ENCODE data around the gene BMP5.

The BMP5 gene

DNA sequence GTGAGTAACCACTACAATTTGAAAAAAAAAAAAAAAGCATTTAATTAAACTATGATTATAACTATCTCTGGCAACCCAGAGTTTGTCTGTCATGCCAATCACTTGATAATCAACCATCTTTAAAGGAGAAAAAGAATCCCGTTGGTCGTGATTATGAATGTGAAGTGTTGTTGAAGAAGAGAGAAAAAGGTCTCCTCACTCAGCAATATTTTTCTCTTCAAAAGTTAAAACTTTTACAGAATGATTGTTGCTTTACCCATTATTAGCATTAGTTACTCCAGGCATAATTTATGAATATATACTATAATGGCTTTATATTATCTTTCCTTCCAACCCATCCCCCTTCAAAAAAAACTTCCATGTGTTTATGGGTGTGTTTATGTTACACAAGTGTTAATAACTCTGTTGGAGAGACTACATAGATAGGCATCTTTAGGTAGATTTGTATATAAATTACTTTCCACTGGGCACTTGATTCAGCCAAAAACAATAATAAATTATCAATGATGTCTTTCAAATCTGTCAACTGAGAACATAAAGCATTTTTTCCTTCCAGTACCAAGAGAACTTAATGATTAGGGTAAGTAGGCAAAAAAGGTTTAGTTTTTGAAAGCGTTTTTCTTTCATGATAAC, 5.1 kb downstream of the BMP5 start:
- no peak for DNase-seq

DNA sequence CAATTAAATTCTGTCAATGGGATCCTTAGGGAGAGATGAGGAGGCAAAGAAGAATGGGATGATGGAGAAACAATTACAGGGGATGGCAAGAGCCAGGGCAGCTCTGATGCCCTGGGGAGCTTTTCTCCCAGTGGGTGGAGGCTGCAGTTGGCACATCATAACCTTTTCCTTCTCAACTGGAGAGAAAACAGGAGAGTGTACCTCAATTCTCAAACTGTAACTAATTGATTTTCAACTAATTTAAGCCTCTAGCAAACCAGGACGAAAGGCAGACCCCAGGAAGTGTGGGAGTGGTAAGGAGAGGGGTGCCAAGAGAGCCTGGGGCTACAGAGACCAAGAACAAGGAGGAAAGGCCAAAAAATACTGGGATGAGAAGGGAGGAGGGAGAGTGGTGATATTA, 5.7 kb downstream of the BMP5 start:
- no peak for DNase-seq

DNA sequence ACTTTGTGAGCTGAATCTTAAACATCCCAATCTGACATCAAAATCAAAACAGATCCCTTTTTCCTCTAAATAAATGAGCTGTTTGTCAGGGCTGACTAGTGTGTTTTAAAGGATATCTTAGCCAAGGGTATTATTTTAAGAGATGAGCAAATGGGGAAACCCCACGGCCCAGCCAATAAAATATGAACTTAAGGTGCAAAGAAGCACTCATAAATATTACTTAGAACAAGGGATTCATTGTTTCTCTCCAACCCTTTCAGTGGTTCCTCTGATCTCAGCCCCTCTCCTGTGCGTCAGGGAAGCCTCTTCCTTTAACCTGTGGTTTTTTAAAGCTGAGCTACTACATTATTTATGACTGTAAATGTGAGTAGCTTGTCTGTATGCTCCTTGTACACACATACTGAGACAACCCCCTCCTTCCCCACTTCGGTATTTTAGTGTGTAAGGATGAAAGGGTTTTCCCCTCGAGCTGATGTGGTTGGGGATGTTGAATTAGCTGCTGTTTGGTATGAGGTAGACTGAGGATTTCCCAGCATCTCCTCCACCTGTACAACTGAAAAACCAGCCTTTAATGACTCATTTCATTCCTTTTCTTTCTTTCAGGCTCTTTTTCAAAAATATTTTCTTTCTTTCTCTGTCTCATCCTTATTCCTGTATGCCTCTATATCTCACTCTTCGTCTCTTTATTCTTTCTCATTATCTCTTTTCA, 6.5 kb downstream of the BMP5 start:
- no peak for DNase-seq

DNA sequence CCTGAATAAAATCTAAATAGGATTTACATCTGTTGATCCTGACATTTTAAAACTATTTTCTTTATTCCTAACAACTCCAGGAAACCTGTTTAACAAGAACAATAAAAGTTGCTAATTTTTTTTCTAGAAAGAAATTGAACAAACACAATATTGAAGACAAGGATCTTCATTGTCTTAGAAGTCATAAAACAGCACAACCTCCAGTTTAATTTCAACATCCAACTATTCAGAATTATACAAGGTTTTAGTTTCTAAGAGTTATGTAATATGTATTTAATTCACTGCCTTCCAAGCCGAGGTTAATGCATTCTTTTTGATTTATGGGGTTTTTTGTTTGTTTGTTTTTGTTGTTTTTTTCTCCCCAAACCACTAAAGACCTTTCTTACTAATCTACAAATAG, 7.2 kb downstream of the BMP5 start:
- DNase-seq = no peak

DNA sequence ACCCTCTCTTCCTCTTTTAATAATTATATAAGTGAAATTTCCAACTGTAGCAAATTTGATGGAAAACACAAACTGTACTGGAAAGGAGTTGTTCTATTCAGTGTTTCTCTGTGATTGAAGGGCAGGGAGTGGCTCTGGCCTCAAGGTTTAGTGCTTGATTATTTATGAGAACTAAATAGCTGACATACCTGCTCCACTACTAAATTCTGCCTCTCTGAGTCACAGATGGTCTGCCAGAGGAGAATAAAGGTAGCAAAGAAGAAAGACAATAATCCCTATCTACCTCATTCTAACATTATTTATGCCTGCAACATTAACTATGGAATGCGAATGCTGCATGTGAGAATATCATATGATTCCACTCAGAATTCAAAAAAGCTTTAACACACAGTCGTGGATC, 9.3 kb downstream of the BMP5 start:
- DNase-seq = no peak

DNA sequence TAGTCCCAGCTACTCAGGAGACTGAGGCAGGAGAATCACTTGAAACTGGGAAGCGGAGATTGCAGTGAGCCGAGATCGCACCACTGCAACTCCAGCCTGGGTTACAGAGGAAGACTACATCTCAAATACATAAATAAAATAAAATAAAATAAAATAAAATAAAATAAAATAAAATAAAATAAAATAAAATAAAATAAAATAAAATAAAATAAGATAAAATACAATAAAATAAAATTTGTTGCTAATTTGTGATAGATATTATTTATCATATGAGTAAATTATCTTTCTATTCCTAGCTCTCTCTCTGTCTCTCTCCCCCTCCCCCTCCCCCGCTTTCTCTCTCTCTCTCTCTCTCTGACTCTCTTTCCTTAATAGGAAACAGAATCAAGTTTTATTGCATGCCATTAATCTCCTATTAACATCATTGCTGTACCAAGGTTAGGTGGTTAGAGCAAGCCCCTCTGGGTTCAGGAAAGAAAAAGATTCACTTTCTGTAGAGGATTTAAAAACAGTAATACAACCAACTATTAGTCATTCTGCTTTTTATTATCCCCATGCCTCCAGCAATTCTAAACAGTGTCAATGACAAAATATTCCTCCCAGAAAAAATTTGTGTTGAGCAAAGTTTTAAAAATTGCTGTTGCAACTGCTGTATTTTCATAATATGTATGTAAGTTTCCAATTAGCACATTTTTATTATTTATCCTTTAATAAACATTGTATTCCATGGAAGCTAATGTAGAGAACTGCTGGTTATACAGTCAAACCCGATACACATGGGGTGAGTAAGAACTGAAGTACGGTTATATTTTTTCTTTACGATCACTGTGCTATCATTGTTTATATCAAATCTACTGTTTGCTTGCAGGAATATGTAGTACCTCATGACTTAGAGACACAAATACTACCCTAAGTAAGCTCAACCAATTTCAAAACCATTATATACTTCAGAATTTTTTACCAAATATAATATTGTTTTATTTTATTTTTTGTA, 22.1 kb downstream of the BMP5 start:
- no peak for DNase-seq

DNA sequence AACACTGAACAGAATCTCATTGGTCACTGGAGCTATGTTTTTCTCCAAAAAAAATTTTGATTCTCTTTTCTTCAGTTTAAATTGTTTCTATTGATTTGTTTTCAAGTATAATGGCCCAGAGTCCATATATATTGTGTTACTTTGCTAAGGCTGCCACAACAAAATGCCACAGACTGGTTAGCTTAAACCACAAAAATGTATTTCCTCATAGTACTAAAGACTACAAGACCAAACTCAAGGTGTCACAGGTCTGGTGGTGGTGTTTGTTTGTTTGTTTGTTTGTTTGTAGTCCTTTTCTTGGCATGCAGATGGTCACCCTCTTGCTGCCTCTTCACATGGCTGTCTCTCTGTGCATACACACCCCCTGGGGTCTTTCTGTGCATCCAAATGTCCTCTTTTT, 34.0 kb downstream of the BMP5 start:
- DNase-seq = no peak

DNA sequence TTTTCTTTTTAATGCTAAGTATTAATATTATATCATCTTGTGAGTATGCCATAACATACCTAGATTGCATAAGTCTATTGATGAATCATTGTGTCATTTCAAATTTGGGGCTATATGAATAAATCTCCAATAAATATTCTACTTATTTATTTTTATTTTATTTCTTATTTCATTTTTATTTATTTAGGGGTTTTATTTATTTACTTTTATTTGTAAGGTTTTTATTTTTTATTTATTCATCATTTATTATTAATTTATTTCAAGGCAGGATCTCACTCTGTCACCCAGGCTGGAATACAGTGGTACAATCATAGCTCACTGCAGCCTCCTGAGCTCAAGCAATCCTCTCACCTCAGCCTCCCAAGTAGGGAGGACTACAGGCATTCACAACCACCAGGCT, 36.3 kb downstream of the BMP5 start:
- no peak for DNase-seq

DNA sequence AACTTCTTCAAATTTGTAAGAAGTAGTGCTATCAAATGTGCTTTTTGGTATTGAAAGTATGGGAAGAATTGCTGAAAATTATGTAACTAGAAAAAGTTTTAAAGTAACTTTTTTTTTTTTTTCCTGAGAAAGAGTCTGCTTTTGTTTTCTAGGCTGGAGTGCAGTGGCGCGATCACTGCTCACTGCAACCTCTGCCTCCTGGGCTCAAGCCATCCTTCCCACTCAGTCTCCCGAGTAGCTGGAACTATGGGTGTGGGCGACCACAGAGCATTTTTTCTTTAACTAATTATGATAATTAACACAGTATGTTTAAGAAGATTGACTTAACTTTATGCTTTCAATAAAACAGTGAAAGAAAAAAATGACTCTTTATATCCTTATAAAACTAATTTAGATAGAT, 38.4 kb downstream of the BMP5 start:
- DNase-seq = no peak

DNA sequence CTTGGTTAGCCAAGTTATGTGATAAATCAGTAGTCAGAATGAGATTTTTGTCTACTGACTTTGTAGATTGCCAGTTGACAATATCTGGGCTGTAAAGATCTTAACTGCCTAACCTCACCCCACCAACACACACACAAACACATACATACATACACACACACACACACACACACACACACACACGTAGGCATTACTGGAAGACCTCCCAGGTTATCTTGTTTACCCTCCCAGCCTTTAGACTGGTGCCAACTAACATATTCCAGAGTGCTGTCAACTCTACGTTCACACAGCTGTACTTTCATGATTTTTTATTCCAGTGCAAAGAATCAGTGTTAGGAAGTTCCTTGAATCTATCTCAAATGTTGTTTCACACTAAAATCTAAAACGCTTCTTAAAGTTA, 38.9 kb downstream of the BMP5 start:
- DNase-seq = no peak

DNA sequence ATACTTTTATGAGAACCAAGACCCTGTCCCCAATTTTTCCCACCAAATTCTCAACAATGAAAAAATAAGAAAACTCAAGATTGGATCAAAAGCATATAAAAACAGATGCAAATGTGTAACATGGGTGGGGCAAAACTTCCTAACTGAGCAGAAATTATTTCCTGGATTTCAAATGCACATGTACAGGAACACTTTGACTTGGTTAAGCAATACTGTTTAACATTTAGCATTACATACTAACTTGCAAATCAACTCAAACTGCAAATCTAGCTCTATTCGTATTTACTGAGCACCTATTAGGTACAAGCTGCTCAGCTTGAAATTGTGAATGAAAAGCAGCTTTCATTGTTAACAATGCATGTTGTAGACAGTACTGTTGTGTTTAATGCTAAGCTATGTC, 40.2 kb downstream of the BMP5 start:
- DNase-seq = no peak

DNA sequence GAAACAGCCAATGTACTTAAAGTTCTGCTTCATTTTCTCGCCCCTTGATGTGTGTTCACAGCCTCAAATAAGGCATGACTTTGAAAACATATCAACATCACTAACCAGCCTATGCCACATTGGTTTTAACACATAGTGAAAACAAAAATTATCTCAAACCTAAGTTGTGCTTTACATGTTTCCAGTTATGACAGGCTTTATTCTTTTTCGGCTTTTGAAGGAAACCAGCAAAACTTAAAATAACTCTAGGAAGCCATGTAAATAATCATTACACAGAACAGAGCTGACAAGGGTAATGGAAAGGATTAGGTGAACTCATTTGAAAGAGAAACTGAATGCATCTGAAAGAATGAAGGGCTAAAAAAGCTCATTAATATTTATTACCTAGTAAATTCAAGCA, 42.1 kb downstream of the BMP5 start:
- DNase-seq = no peak

DNA sequence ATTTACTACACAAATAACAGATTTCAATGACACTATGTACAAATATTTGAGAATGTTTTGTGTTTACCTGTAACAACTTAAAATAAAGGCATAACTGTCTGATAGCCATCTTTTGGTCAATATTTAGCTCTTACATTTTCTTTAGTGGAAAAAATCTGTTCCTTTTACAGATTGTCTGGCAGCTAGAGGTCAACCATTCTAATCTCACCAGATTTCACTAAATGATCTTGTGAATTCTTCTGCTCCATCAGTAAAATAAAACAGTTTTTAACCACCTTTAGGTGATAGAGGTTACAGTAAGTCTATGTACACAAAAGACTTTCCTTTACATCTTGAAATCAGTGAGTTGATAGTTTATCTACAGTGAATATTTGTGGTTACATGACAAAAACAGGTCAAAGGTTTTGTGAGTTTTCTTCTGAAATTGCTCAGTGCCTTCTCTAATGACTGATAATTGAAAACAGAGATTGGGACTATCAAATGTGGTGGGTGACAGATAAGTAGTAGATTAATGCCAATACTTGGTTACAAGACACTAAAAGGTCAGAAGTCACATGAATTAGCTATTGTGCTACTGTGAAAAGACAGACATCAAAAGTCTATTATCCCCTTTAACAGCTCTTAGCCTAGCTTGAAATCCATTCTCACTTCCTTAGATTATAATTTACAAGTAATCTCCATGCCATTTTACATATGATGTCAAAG, 47.4 kb downstream of the BMP5 start:
- DNase-seq = no peak

DNA sequence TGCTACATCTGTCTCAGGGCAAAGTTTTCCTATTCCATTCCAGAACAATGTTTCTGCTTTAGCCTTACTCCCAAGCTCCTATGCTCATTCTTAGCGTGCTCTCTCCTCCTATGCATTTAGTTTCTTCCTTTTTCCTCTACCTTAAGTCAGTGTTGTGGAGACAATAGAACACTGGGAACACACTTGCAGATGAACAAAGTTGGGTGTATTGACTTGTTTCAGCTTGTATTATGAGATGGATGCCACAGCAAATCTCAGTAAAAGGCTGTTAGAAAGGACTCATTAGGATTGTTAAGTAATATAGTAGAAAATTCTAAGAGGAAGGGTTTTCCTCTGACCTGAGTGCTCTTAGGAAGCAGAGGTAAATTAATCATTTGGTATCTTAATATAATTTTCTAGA, 48.4 kb downstream of the BMP5 start:
- DNase-seq = no peak

DNA sequence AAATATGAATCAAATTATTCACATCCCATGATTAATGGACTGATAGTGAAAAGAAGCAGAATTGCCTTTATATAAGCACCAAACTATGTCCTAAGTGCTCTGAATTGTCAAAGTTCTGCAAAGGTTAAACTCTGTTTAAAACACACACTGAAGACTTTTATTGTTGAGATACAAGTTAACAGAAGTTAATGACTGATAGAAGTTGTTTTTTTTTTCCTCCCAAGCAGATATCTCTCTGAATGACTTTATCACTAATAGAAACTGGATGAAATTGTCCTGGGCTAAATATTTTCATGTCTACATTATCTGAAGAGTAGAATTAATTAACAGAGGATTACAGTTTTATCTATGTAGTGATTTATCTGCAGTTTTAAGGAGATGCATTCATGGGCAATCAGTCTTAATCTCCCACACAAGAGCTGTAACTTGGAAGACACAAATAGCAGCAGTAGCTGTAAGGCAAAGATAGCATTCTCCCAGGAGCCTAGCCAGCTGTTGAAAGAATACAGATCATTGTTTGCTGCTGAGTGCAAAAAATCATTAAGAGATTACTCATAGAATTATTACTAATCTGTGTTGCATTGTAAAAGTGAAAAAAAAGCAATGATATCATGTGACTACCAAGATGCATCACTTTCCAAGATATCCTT, 49.9 kb downstream of the BMP5 start:
- DNase-seq = no peak

DNA sequence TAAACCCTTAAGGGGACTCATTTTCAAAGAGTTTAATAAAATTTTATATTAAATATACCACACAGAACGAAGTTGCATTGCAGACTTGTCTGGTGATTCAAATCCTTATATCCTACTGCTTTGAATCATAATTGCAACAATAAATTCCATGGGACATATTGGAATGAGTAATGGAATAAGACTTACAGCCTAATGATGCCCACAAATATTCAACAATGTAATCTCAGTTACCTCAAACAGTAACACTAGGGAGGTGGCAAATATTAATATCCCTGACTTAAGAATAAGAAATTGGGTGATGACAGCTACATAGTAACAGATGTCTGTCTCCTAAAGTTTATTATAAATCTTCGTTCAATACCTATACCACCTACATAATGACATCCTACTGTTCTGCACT, 52.6 kb downstream of the BMP5 start:
- no peak for DNase-seq

DNA sequence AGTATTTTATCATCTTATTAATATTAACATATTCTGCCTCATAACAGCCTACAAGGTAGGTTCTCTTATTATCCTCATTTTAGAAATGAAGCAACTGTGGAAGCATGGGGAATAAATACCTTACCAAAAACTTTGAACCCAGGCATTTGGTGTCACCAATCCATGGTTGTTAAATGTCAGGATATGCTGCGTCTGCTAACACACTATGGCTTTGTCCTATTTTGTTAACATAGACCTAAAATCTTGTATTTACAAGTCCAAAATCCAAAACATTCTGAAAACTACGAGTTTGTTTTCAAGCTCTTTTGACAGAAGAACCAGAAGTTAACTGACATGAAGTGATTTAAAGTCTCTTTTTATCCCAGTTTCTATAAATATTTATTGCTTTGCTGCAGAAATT, 53.4 kb downstream of the BMP5 start:
- DNase-seq = no peak

DNA sequence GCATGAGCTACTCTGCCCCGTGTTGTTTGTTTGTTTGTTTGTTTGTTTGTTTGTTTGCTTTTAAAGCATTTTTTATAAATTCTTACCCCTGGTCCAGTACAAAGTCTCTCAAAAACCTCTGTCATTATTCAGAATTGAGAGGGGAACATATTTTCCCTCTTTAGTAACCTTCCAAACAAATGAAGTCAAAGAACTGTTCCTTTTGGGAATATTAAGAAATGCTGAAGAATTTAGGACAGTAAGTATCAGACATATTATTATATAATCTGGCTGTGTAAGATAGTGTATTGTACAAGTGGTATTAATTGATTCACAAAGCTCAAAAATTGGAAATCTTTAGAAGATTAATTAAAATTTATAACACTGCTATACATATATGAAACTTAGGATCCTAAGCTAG, 54.7 kb downstream of the BMP5 start:
- no peak for DNase-seq

DNA sequence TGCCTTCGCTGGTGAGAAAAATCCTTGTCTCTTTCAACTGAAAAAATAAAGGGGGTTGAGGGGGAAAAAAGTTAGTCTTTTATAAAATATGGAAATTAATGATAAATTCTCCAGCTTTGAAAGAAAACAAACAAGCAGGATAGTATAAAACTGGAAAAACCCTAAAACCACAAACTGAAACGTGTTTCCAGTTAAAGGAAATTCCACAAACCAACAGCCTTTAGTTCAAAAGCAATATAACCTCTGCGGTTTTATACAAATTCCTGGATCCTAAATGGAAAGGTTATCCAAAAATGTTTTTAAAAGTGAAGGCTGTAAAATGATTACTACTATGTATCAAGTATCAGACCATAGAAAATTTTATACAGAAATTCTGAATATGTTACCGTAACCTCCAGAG, 55.6 kb downstream of the BMP5 start:
- DNase-seq = no peak

DNA sequence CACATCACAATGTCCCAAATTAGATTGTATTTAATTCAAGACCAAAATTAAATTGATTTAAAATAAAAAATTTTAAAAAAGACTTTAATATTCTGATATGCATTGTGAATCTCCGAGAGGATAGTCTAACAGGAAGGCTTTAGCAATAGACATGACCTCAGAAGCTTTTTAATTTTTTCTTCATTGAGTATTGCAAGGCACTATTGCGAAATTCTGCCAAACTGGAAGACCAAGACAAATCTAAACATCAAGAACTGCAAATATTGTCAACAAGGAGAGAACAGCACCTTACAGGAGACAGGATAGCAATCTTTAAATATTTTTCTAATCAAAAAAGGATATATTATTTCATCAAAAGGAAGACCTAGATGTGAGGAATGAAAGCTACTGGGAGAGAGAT, 56.9 kb downstream of the BMP5 start:
- DNase-seq = no peak

DNA sequence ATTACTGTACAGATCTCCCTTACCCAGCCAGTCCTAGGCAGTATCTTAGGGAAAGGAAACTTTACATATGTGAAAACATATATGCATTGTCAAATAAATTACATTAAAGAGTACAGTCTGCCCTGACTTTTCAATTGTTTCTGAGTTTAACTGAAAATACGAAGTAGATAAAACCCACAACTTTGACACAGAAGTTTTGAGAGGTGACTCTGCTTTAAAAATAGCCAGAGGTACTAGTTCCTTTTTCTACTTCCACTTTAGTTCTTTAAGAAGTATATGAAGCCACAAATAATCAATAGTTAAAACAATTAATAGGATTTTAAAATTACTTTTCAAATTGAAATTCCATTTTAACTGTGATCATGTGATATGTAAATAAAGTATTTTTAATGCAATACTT, 62.9 kb downstream of the BMP5 start:
- DNase-seq = no peak

DNA sequence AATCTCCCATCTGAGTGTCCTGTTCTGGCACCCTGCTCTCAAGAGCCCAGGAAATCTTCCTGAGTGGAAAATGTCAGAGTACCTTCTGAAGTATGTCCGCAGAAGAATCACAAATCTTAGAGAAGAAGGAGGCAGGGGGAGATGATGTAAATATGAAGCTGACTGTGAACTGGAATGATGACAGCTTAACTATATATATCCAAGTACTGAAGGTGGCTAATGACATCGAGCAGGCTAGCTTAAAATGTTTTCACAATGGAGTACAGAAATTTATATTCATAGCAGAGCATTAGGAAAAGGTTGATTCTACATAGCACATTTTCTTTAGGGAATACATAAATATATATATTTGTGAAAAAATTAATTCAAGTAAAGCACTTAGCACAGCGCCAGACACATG, 64.3 kb downstream of the BMP5 start:
- no peak for DNase-seq

DNA sequence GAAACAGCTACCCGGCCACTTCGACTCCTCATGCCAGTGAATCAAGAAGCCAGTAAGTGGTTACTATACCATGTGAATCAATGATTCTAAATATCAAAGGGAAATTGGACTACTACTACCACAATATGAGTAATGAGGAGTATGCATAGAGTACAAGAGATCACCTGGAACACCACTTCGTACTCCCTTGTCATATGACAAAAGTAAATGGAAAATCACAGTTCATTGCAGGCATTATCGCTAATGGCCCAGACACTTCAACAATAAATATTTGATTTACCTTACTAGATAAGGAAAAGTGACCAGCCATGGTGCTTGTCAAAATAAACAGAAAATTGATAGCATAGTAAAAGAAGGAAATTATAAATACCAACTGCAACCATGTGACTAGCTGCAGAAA, 73.1 kb downstream of the BMP5 start:
- no peak for DNase-seq

All from NCI-H2171 (cell line).